Prostate gland (tissue), 2 donors: ENCODE measurements around the gene TMEM161B.

Experiments used
- CTCF ChIP-seq, 4 experiments: fragments of 200-600 bp in 2 of 4; fragments of 450-650 bp in 2 of 4; sonication (generic) in 2 of 4; IDR thresholded peaks; 1 replicate in 3 of 4; 2 replicates in 1 of 4; pipeline ENCODE4 v1.5.1; 2016 to 2019; ENCODE audit warnings: antibody characterized with exemption in 4 of 4, mild to moderate bottlenecking in 2 of 4, moderate library complexity in 2 of 4
- POLR2A ChIP-seq: fragments of 450-650 bp; IDR thresholded peaks from one replicate; pipeline ENCODE4 v1.6.1; 2016; ENCODE audit warnings: antibody characterized with exemption, mild to moderate bottlenecking
- POLR2AphosphoS5 ChIP-seq: sonication (generic); formaldehyde crosslinking; IDR thresholded peaks from one replicate; pipeline ENCODE4 v1.6.1; 2017; ENCODE audit warnings: antibody characterized with exemption

GRCh38 chr5:88276378-88276777, 7.7 kb upstream of the TMEM161B start:
- TF ChIP-seq CTCF (IDR thresholded peaks at IDR 0.05) (no peak), POLR2A (no peak), POLR2AphosphoS5 (no peak)
